Measurements from ENCODE around the gene EIF5.

DNA sequence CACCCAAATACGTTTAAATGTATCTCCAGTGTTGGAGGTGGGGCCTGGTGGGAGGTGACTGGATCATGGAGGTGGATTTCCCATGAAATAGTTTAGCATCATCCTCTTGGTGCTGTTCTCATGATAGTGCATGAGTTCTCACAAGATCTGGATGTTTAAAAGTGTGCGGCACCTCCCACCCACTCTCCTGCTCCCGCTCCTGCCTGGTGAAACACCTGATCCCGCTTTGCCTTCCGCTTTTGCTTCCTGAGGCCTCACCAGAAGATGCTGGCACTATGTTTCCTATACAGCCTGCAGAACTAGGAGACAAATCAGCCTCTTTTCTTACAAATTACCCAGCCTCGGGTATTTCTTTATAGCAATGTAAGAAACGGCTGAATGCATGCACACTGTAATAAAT lies 20.1 kb downstream of the EIF5 start:
- TF ChIP-seq POLR2A (IDR thresholded peaks at IDR 0.05) (no peak), CTCF (IDR thresholded peaks at IDR 0.05 in 8 of 11, conservative IDR thresholded peaks at IDR 0.05 in 3 of 11) (no peak)
